H1 (cell line): ENCODE results near the gene BIN1. TPM values are rescaled to one million over a fixed set of nuclear protein-coding genes. Genes with fewer than 3 reads are reported as not detected.

Experiments
- CTCF ChIA-PET: fragments of 300-600 bp; sonication (Branson Sonifier 250); formaldehyde crosslinking; loops from one replicate; lab custom pipeline; 2021; ENCODE audit not compliant: partially characterized antibody; lab: Charles Lee
- POLR2A ChIA-PET: fragments of 300-600 bp; sonication (Branson Sonifier 250); formaldehyde crosslinking; loops from one replicate; lab custom pipeline; 2021; ENCODE audit warnings: inconsistent platforms; ENCODE audit not compliant: partially characterized antibody; lab: Charles Lee
- DNase-seq, 2 experiments: peaks; one replicate each; pipeline versions ENCODE4 v3.0.0 to v3.0.0-alpha.2; 2010 to 2022; ENCODE audit warnings: low spot score in 2 of 2, low read depth in 1 of 2, mixed read lengths in 1 of 2
- FAIRE-seq: peaks from 2 replicates; lab custom pipeline; 2011; peaks lifted over from hg19 to GRCh38; lab: Jason Lieb, UNC
- H2AFZ ChIP-seq: 2 replicates; pipeline ENCODE4 v1.8.1; 2012; ENCODE audit warnings: low read length, inconsistent platforms
- H2AK5ac ChIP-seq: 2 replicates; pipeline ENCODE4 v1.6.1; 2013; ENCODE audit warnings: low read depth, low read length
- H2BK120ac ChIP-seq: replicated peaks from 2 replicates; pipeline ENCODE3; 2013; ENCODE audit warnings: low read depth, low read length, inconsistent platforms
- H2BK12ac ChIP-seq: 2 replicates; pipeline ENCODE4 v1.6.1; 2013; ENCODE audit warnings: low read depth, low read length
- H2BK15ac ChIP-seq: 2 replicates; pipeline ENCODE4 v1.6.1; 2013; ENCODE audit warnings: low read length
- H2BK20ac ChIP-seq: 2 replicates; pipeline ENCODE4 v1.6.1; 2013; ENCODE audit warnings: low read length
- H2BK5ac ChIP-seq: 2 replicates; pipeline ENCODE4 v1.6.1; 2013; ENCODE audit warnings: low read depth, low read length
- H3K14ac ChIP-seq: 2 replicates; pipeline ENCODE4 v1.6.1; 2013; ENCODE audit warnings: inconsistent platforms; ENCODE audit not compliant: insufficient read length
- H3K18ac ChIP-seq: 2 replicates; pipeline ENCODE4 v1.6.1; 2013; ENCODE audit warnings: low read length; ENCODE audit errors: extremely low read depth
- H3K23ac ChIP-seq: 2 replicates; pipeline ENCODE4 v1.6.1; 2013; ENCODE audit warnings: inconsistent platforms; ENCODE audit not compliant: insufficient read length
- H3K23me2 ChIP-seq: 2 replicates; pipeline ENCODE4 v1.6.1; 2013; ENCODE audit warnings: low read depth, low read length
- H3K27ac ChIP-seq: 2 replicates; pipeline ENCODE4 v1.6.1; 2011; ENCODE audit warnings: low read depth, low read length, inconsistent platforms
- H3K27me3 ChIP-seq, 4 experiments: replicated peaks in 1 of 4; 1 replicate in 1 of 4; 2 replicates in 3 of 4; pipeline versions ENCODE4 v1.6.1 to v1.8.1; 2011 to 2013; ENCODE audit warnings: low read length in 3 of 4, mild to moderate bottlenecking in 3 of 4, inconsistent platforms in 2 of 4, mixed read lengths in 2 of 4, moderate library complexity in 1 of 4; ENCODE audit not compliant: control insufficient read depth in 3 of 4, insufficient read depth in 3 of 4; ENCODE audit errors: extremely low read depth in 1 of 4
- H3K36me3 ChIP-seq, 4 experiments: 2 replicates each; pipeline versions ENCODE4 v1.6.1 to v1.8.1; 2011 to 2013; ENCODE audit warnings: mild to moderate bottlenecking in 4 of 4, low read length in 3 of 4, moderate library complexity in 2 of 4, control low read depth in 1 of 4, inconsistent platforms in 1 of 4; ENCODE audit not compliant: insufficient read depth in 4 of 4, control insufficient read depth in 2 of 4
- H3K4ac ChIP-seq: replicated peaks from 2 replicates; pipeline ENCODE3; 2013; ENCODE audit warnings: low read length, low read depth, mixed read lengths, inconsistent platforms; ENCODE audit not compliant: insufficient read length
- H3K4me1 ChIP-seq, 4 experiments: replicated peaks in 1 of 4; 1 replicate in 1 of 4; 2 replicates in 3 of 4; pipeline versions ENCODE4 v1.6.1 to v1.8.1; 2011 to 2013; ENCODE audit warnings: low read length in 3 of 4, inconsistent platforms in 2 of 4, mixed read lengths in 1 of 4; ENCODE audit not compliant: insufficient read depth in 4 of 4, control insufficient read depth in 3 of 4
- H3K4me2 ChIP-seq, 2 experiments: 2 replicates each; pipeline versions ENCODE4 v1.6.1 to v1.8.1; 2011 to 2013; ENCODE audit warnings: low read depth in 2 of 2, low read length in 2 of 2, control low read depth in 1 of 2, inconsistent platforms in 1 of 2, mild to moderate bottlenecking in 1 of 2; ENCODE audit not compliant: insufficient read depth in 1 of 2
- H3K4me3 ChIP-seq, 4 experiments: fragments of 200-600, 300-600 bp in 1 of 4; sonication (generic), shearing (Covaris generic), sonication (Bioruptor Twin) in 1 of 4; 2 replicates each; pipeline versions ENCODE4 v1.5.1 to v1.8.1; 2011 to 2016; ENCODE audit warnings: low read length in 4 of 4, low read depth in 3 of 4, control low read depth in 2 of 4, inconsistent platforms in 2 of 4, mild to moderate bottlenecking in 2 of 4, mixed read lengths in 1 of 4, moderate library complexity in 1 of 4; ENCODE audit not compliant: insufficient read depth in 2 of 4; ENCODE audit errors: extremely low read depth in 1 of 4
- H3K56ac ChIP-seq: replicated peaks from 2 replicates; pipeline ENCODE3; 2013; ENCODE audit warnings: low read depth, mild to moderate bottlenecking, mixed read lengths, low read length, inconsistent platforms; ENCODE audit not compliant: insufficient read length
- H3K79me1 ChIP-seq: 2 replicates; pipeline ENCODE4 v1.6.1; 2013; ENCODE audit warnings: low read depth, low read length, control low read depth
- H3K79me2 ChIP-seq, 2 experiments: 2 replicates each; pipeline versions ENCODE4 v1.6.1 to v1.8.1; 2012 to 2013; ENCODE audit warnings: low read length in 2 of 2, mild to moderate bottlenecking in 2 of 2, inconsistent platforms in 1 of 2; ENCODE audit not compliant: insufficient read depth in 2 of 2, control insufficient read depth in 1 of 2
- H3K9ac ChIP-seq, 4 experiments: replicated peaks in 1 of 4; 1 replicate in 1 of 4; 2 replicates in 3 of 4; pipeline versions ENCODE4 v1.6.1 to v1.8.1; 2011 to 2013; ENCODE audit warnings: low read depth in 3 of 4, low read length in 3 of 4, control low read depth in 2 of 4, mild to moderate bottlenecking in 2 of 4, moderate library complexity in 2 of 4, inconsistent platforms in 1 of 4; ENCODE audit errors: extremely low read depth in 1 of 4
- H3K9me3 ChIP-seq, 2 experiments: 2 replicates each; pipeline versions ENCODE4 v1.6.1 to v1.8.1; 2012 to 2013; ENCODE audit warnings: mild to moderate bottlenecking in 2 of 2, moderate library complexity in 2 of 2, control low read depth in 1 of 2, inconsistent platforms in 1 of 2, low read depth in 1 of 2, low read length in 1 of 2, mixed read lengths in 1 of 2; ENCODE audit not compliant: insufficient read depth in 2 of 2
- H4K20me1 ChIP-seq, 2 experiments: replicated peaks in 1 of 2; 2 replicates each; pipeline versions ENCODE3 to v1.8.1; 2011 to 2013; ENCODE audit warnings: inconsistent platforms in 2 of 2, low read length in 2 of 2, mild to moderate bottlenecking in 1 of 2; ENCODE audit not compliant: insufficient read depth in 2 of 2, control insufficient read depth in 1 of 2
- H4K5ac ChIP-seq: 2 replicates; pipeline ENCODE4 v1.6.1; 2013; ENCODE audit warnings: low read length, low read depth, mixed read lengths, inconsistent platforms; ENCODE audit not compliant: insufficient read length
- H4K8ac ChIP-seq: 2 replicates; pipeline ENCODE4 v1.8.0; 2013; ENCODE audit warnings: mild to moderate bottlenecking, moderate library complexity, low read length, inconsistent platforms; ENCODE audit not compliant: insufficient read depth; ENCODE audit errors: extremely low read depth
- H4K91ac ChIP-seq: replicated peaks from 2 replicates; pipeline ENCODE3; 2013; ENCODE audit warnings: low read length, mixed read lengths, inconsistent platforms; ENCODE audit not compliant: insufficient read length
- CHD2 ChIP-seq: IDR thresholded peaks from 2 replicates; pipeline ENCODE4 v1.6.1; 2012; ENCODE audit warnings: low read length, improper control_type of control experiment
- EP300 ChIP-seq, 2 experiments: IDR thresholded peaks; 1 replicate in 1 of 2; 2 replicates in 1 of 2; pipeline ENCODE4 v1.6.1; 2011 to 2012; ENCODE audit warnings: low read depth in 2 of 2, low read length in 2 of 2, mild to moderate bottlenecking in 2 of 2, borderline replicate concordance in 1 of 2, inconsistent platforms in 1 of 2, moderate library complexity in 1 of 2
- JUN ChIP-seq: IDR thresholded peaks from 2 replicates; pipeline ENCODE4 v1.6.1; 2011; ENCODE audit warnings: low read depth, mild to moderate bottlenecking, improper control_type of control experiment, low read length
- PHF8 ChIP-seq: fragments of 200-600 bp; sonication (generic); conservative IDR thresholded peaks from 2 replicates; pipeline ENCODE4 v1.7.1; 2012; ENCODE audit warnings: low read depth, mild to moderate bottlenecking, inconsistent platforms, low read length, moderate library complexity
- POLR2A ChIP-seq, 2 experiments: IDR thresholded peaks; 1 replicate in 1 of 2; 2 replicates in 1 of 2; pipeline ENCODE4 v1.6.1; 2011; ENCODE audit warnings: low read depth in 2 of 2, low read length in 2 of 2, mild to moderate bottlenecking in 2 of 2; ENCODE audit errors: control extremely low read depth in 1 of 2
- RFX5 ChIP-seq: IDR thresholded peaks from 2 replicates; pipeline ENCODE4 v1.6.1; 2011; ENCODE audit warnings: low read depth, low read length, improper control_type of control experiment, borderline replicate concordance
- WGBS, 2 experiments: shearing (Covaris generic) in 1 of 2; methylation state at CpG; one replicate each; pipeline versions ENCODE4 v1.1.6 to v1.1.7; 2013 to 2015; ENCODE audit warnings: low lambda C conversion rate in 2 of 2, mixed read lengths in 2 of 2, inconsistent platforms in 1 of 2, low coverage in 1 of 2, missing lambda C conversion rate in 1 of 2; ENCODE audit not compliant: insufficient replicate concordance in 2 of 2, insufficient coverage in 1 of 2, insufficient read length in 1 of 2; ENCODE audit errors: extremely low coverage in 1 of 2, missing lambda C conversion rate in 1 of 2; 5-methylcytosine and 5-hydroxymethylcytosine counted together
- polyA plus RNA-seq, 7 experiments: library from polyadenylated mRNA; depleted of rRNA in 3 of 7; stranded (reverse) in 5 of 7; unstranded in 2 of 7; fragments of >200 nt in 5 of 7; fragments of 200-250 nt in 2 of 7; gene quantifications; 1 replicate in 5 of 7; 2 replicates in 1 of 7; 4 replicates in 1 of 7; pipeline versions ENCODE4 v1.2.1 to v1.2.3, GENCODE V29; 2011 to 2013; ENCODE audit warnings: missing spikeins in 2 of 7, mixed read lengths in 2 of 7
- total RNA-seq: library from RNA; stranded (reverse); fragmentation: NEBNext Ultra II Directional; extraction: Animal tissue kit (Norgen Biotek cat#: 25700); gene quantifications from 2 replicates; pipeline ENCODE4 v1.2.1, GENCODE V29; 2021

The BIN1 gene
- total and polyA plus RNA-seq, 2 of the 8 experiments (the other 6 are each of a cell fraction or from before 2014, with no cell fraction given) = 23.6 to 35.6 TPM

GRCh38 chr2:127007652-127008051 is 99.3 kb downstream of the BIN1 start:
- H2BK12ac ChIP-seq = no peak overlapping the region
- no peak overlapping the region for H2AFZ ChIP-seq
- no peak overlapping the region for H3K23ac ChIP-seq
- H3K36me3 ChIP-seq = no peaks in the 10 kb centered on the region
- no peak for TF ChIP-seq POLR2A (IDR thresholded peaks at IDR 0.05; ENCODE audit: control extremely low read depth in 1 of 2, low read depth in 2 of 2, low read length in 2 of 2)
- TF ChIP-seq JUN = no peak
- no peak for TF ChIP-seq EP300 (IDR thresholded peaks at IDR 0.05; ENCODE audit: borderline replicate concordance in 1 of 2, low read depth in 2 of 2, low read length in 2 of 2)
- TF ChIP-seq PHF8 = no peak
- TF ChIP-seq RFX5 = no peak
- no peak for TF ChIP-seq CHD2
- 87% methylated on average over 3 of the region's 3 CpGs; no CpG with 5 or more reads in 1 of the 2 experiments for WGBS, 2 experiments
- no peak overlapping the region for H3K14ac ChIP-seq
- no peak overlapping the region for H3K9ac ChIP-seq
- H3K23me2 ChIP-seq = no peaks in the 10 kb centered on the region
- no peak overlapping the region for H3K4me2 ChIP-seq
- H3K4me1 ChIP-seq = peaks cover 0 to 2% (median under 1%) of the 10 kb centered on the region in 4 experiments; a peak in 1 of 7 replicates
- no peaks in the 10 kb centered on the region for H3K79me1 ChIP-seq
- H3K56ac ChIP-seq = no peak overlapping the region
- no peaks in the 10 kb centered on the region for H4K20me1 ChIP-seq
- no peak overlapping the region for H4K5ac ChIP-seq
- H3K4ac ChIP-seq = no peak overlapping the region
- no peak overlapping the region for H3K18ac ChIP-seq
- ChIA-PET POLR2A (no interaction called here), CTCF (interaction anchor here (0.8 kb wide), 1 partner anchor 46 kb away, joined by 3 read pairs; no protein-coding TSS in a partner anchor)
- H2BK5ac ChIP-seq = no peak overlapping the region
- no peak for FAIRE-seq
- H2BK20ac ChIP-seq = no peak overlapping the region
- DNase-seq = no peak
- no peak overlapping the region for H3K4me3 ChIP-seq
- no peak overlapping the region for H4K91ac ChIP-seq
- H2AK5ac ChIP-seq = no peak overlapping the region
- no peak overlapping the region for H3K27ac ChIP-seq
- H3K27me3 ChIP-seq = no peaks in the 10 kb centered on the region
- H4K8ac ChIP-seq = no peak overlapping the region
- no peaks in the 10 kb centered on the region for H3K9me3 ChIP-seq
- no peak overlapping the region for H2BK15ac ChIP-seq
- no peaks in the 10 kb centered on the region for H3K79me2 ChIP-seq
- H2BK120ac ChIP-seq = no peak overlapping the region
